Gastrocnemius medialis (tissue), 4 donors: ENCODE measurements around the gene VCAN.

Experiments used
- POLR2A ChIP-seq, 2 donors: fragments of 450-650 bp; IDR thresholded peaks; one replicate each; pipeline ENCODE4 v1.6.1; 2017; ENCODE audit warnings: antibody characterized with exemption in 2 of 2, mild to moderate bottlenecking in 2 of 2, moderate library complexity in 2 of 2
- TF ChIP-seq, protein P1 (sequence below), 5 experiments: fragments of 450-650 bp in 3 of 5; fragments of 200-600 bp in 2 of 5; sonication (generic) in 2 of 5; IDR thresholded peaks in 4 of 5; conservative IDR thresholded peaks in 1 of 5; 1 replicate in 4 of 5; 2 replicates in 1 of 5; pipeline ENCODE4 v1.5.1; 2016 to 2019; ENCODE audit warnings: antibody characterized with exemption in 5 of 5, mild to moderate bottlenecking in 3 of 5, moderate library complexity in 3 of 5

DNA sequence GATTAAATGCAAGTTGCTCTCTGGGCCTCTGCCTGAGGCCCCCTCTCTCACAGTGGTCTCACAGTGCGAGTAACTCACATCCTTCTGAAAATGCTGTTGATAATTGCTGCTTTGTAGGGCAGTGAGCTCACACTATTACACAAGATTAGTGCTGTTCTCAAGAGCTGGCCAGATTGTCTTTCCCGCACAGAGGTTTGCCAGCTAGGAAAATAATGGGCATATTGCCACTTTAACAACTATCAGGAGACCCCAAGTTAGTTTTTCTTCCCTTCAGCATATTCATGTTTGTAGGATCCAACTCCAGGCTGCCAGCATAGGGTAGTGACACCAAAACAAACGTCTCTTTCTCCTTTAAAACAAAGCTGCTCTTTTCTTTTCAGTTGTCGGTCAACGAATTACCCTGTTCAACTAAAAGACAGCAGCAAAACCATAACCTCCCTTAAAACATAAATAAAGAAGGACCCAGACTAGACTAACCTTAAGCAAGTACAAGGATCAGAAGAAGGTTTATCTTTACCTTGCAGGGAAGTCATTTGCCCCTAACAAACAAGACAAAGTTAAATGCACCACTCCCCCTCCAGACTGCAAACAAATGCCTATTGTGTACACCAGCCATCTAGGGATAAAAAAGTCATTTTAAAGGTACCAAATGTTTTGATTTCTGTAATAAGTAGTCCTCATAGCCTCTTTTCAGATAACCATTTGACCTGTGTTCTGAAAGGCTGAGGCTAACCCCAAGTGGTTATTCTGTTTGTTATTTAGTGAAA is 91.4 kb downstream of the VCAN start:
- TF ChIP-seq, protein P1, sequence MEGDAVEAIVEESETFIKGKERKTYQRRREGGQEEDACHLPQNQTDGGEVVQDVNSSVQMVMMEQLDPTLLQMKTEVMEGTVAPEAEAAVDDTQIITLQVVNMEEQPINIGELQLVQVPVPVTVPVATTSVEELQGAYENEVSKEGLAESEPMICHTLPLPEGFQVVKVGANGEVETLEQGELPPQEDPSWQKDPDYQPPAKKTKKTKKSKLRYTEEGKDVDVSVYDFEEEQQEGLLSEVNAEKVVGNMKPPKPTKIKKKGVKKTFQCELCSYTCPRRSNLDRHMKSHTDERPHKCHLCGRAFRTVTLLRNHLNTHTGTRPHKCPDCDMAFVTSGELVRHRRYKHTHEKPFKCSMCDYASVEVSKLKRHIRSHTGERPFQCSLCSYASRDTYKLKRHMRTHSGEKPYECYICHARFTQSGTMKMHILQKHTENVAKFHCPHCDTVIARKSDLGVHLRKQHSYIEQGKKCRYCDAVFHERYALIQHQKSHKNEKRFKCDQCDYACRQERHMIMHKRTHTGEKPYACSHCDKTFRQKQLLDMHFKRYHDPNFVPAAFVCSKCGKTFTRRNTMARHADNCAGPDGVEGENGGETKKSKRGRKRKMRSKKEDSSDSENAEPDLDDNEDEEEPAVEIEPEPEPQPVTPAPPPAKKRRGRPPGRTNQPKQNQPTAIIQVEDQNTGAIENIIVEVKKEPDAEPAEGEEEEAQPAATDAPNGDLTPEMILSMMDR (IDR thresholded peaks at IDR 0.05 in 4 of 5, conservative IDR thresholded peaks at IDR 0.05 in 1 of 5), result no peak
- TF ChIP-seq POLR2A (IDR thresholded peaks at IDR 0.05), result no peak
